Measurements from ENCODE around the gene IRS2.

GRCh38 chr13:109706015-109706715, 80.2 kb downstream of the IRS2 start:
- TF ChIP-seq GATA3 (IDR thresholded peaks at IDR 0.05; ENCODE audit: low read depth, low read length) = no peak
- TF ChIP-seq GATA2 (IDR thresholded peaks at IDR 0.05; ENCODE audit: low read depth, low read length) = no peak
